ENCODE measurements around the gene CEMP1. TPM values are rescaled to one million over a fixed set of nuclear protein-coding genes. Genes with fewer than 3 reads are reported as not detected.

CEMP1 gene
- total RNA-seq, 2 donors from 2014 or later: 0.23 to 0.75 TPM

- H3K27ac Mint-ChIP-seq: peak overlapping the region; percentile 96
These were observed 687 bp upstream of the CEMP1 start for GRCh38 chr16:2531696-2532493.

GRCh38 chr16:2530629-2531318 is 434 bp downstream of the CEMP1 start:
- DNase-seq (no peak), ATAC-seq (no peak)
- peak overlapping the region; percentile 97 for H3K4me3 Mint-ChIP-seq
- H3K27ac Mint-ChIP-seq: peak overlapping the region; percentile 96
- peaks cover 4% of the 10 kb centered on the region for H3K36me3 Mint-ChIP-seq (ENCODE audit: low read depth)
- peaks cover 17% of the 10 kb centered on the region for H3K4me1 Mint-ChIP-seq
- H3K27me3 Mint-ChIP-seq: no peaks in the 10 kb centered on the region
- H3K9me3 ChIP-seq (ENCODE audit: control insufficient read depth, low read length, poor library complexity, severe bottlenecking): no peaks in the 10 kb centered on the region

More at GRCh38 chr16:2531696-2532493, 687 bp upstream of the CEMP1 start:
- peak; percentile 95 for DNase-seq
- H3K36me3 Mint-ChIP-seq (ENCODE audit: low read depth): peaks cover 2% of the 10 kb centered on the region
- peaks cover 17% of the 10 kb centered on the region for H3K4me1 Mint-ChIP-seq
- H3K4me3 Mint-ChIP-seq: peak overlapping the region; percentile 97
- ATAC-seq: peak; percentile 91
- no peaks in the 10 kb centered on the region for H3K27me3 Mint-ChIP-seq
- no peaks in the 10 kb centered on the region for H3K9me3 ChIP-seq (ENCODE audit: control insufficient read depth, low read length, poor library complexity, severe bottlenecking)

- no peaks in the 10 kb centered on the region for H3K9me3 ChIP-seq (ENCODE audit: control insufficient read depth, low read length, poor library complexity, severe bottlenecking)
- ATAC-seq (no peak), DNase-seq (no peak)
- no peaks in the 10 kb centered on the region for H3K27me3 Mint-ChIP-seq
- H3K4me1 Mint-ChIP-seq: peaks cover 17% of the 10 kb centered on the region
- peak overlapping the region; percentile 96 for H3K27ac Mint-ChIP-seq
- H3K4me3 Mint-ChIP-seq: peak overlapping the region; percentile 39
- peaks cover 4% of the 10 kb centered on the region for H3K36me3 Mint-ChIP-seq (ENCODE audit: low read depth)
These were observed 1.1 kb downstream of the CEMP1 start for GRCh38 chr16:2529961-2530628.

GRCh38 chr16:2529061-2529931 is 1.9 kb downstream of the CEMP1 start:
- H3K27ac Mint-ChIP-seq: peak overlapping the region; percentile 96
- DNase-seq: no peak
- no peaks in the 10 kb centered on the region for H3K27me3 Mint-ChIP-seq
- H3K4me1 Mint-ChIP-seq: peaks cover 21% of the 10 kb centered on the region
- H3K9me3 ChIP-seq (ENCODE audit: control insufficient read depth, low read length, poor library complexity, severe bottlenecking): no peaks in the 10 kb centered on the region
- no peak for ATAC-seq
- H3K36me3 Mint-ChIP-seq (ENCODE audit: low read depth): peaks cover 5% of the 10 kb centered on the region
- peak overlapping the region; percentile 39 for H3K4me3 Mint-ChIP-seq

GRCh38 chr16:2528161-2529060 is 2.8 kb downstream of the CEMP1 start:
- peaks cover 22% of the 10 kb centered on the region for H3K4me1 Mint-ChIP-seq
- no peak overlapping the region for H3K27ac Mint-ChIP-seq
- ATAC-seq: no peak
- peaks cover 7% of the 10 kb centered on the region for H3K36me3 Mint-ChIP-seq (ENCODE audit: low read depth)
- H3K27me3 Mint-ChIP-seq: no peaks in the 10 kb centered on the region
- no peaks in the 10 kb centered on the region for H3K9me3 ChIP-seq (ENCODE audit: control insufficient read depth, low read length, poor library complexity, severe bottlenecking)
- no peak for DNase-seq
- H3K4me3 Mint-ChIP-seq: peak overlapping the region; percentile 21

- H3K9me3 ChIP-seq (ENCODE audit: control insufficient read depth, low read length, poor library complexity, severe bottlenecking): no peaks in the 10 kb centered on the region
- Mint-ChIP-seq H3K27me3 (no peaks in the 10 kb centered on the region), H3K27ac (no peak overlapping the region), H3K36me3 (ENCODE audit: low read depth) (peaks cover 7% of the 10 kb centered on the region), H3K4me3 (no peak overlapping the region), H3K4me1 (peaks cover 20% of the 10 kb centered on the region)
- DNase-seq: no peak
- no peak for ATAC-seq
These were observed 3.5 kb downstream of the CEMP1 start for GRCh38 chr16:2527784-2528100.

- Mint-ChIP-seq H3K27ac (no peak overlapping the region), H3K4me1 (peaks cover 15% of the 10 kb centered on the region), H3K36me3 (ENCODE audit: low read depth) (peaks cover 5% of the 10 kb centered on the region), H3K27me3 (no peaks in the 10 kb centered on the region), H3K4me3 (peak overlapping the region; percentile 61)
- DNase-seq (no peak), ATAC-seq (no peak)
- H3K9me3 ChIP-seq (ENCODE audit: control insufficient read depth, low read length, poor library complexity, severe bottlenecking): no peaks in the 10 kb centered on the region
These were observed 4.0 kb downstream of the CEMP1 start for GRCh38 chr16:2527071-2527783.

- DNase-seq: peak in 1 of 3 donors; percentile 1
- Mint-ChIP-seq H3K27me3 (no peaks in the 10 kb centered on the region), H3K4me3 (no peak overlapping the region), H3K4me1 (peaks cover 14% of the 10 kb centered on the region), H3K27ac (no peak overlapping the region), H3K36me3 (ENCODE audit: low read depth) (peaks cover 5% of the 10 kb centered on the region)
- ATAC-seq: no peak
- no peaks in the 10 kb centered on the region for H3K9me3 ChIP-seq (ENCODE audit: control insufficient read depth, low read length, poor library complexity, severe bottlenecking)
These were observed 5.1 kb downstream of the CEMP1 start for GRCh38 chr16:2526135-2526534.

- H3K27me3 Mint-ChIP-seq: no peaks in the 10 kb centered on the region
- no peak overlapping the region for H3K4me3 Mint-ChIP-seq
- ATAC-seq (no peak), DNase-seq (no peak)
- H3K36me3 Mint-ChIP-seq (ENCODE audit: low read depth): peaks cover 7% of the 10 kb centered on the region
- peak overlapping the region; percentile 47 for H3K27ac Mint-ChIP-seq
- H3K4me1 Mint-ChIP-seq: peaks cover 17% of the 10 kb centered on the region
- no peaks in the 10 kb centered on the region for H3K9me3 ChIP-seq (ENCODE audit: control insufficient read depth, low read length, poor library complexity, severe bottlenecking)
These were observed 6.8 kb downstream of the CEMP1 start for GRCh38 chr16:2524339-2524938.

- H3K27me3 Mint-ChIP-seq: no peaks in the 10 kb centered on the region
- H3K9me3 ChIP-seq (ENCODE audit: control insufficient read depth, low read length, poor library complexity, severe bottlenecking): no peaks in the 10 kb centered on the region
- H3K27ac Mint-ChIP-seq: peak overlapping the region; percentile 80
- H3K4me3 Mint-ChIP-seq: no peak overlapping the region
- ATAC-seq: no peak
- peaks cover 7% of the 10 kb centered on the region for H3K36me3 Mint-ChIP-seq (ENCODE audit: low read depth)
- no peak for DNase-seq
- H3K4me1 Mint-ChIP-seq: peaks cover 20% of the 10 kb centered on the region
These were observed 7.4 kb downstream of the CEMP1 start for GRCh38 chr16:2523801-2524231.

GRCh38 chr16:2520784-2521531 is 10.2 kb downstream of the CEMP1 start:
- Mint-ChIP-seq H3K4me1 (peaks cover 37% of the 10 kb centered on the region), H3K4me3 (peak overlapping the region; percentile 92), H3K27ac (peak overlapping the region; percentile 91), H3K36me3 (ENCODE audit: low read depth) (peaks cover 9% of the 10 kb centered on the region), H3K27me3 (no peaks in the 10 kb centered on the region)
- ATAC-seq: peak; percentile 84
- no peaks in the 10 kb centered on the region for H3K9me3 ChIP-seq (ENCODE audit: control insufficient read depth, low read length, poor library complexity, severe bottlenecking)
- DNase-seq: peak; percentile 58 to 73 (median 64)
